HG03196 (cell line): ENCODE data around the gene CHST2.

Experiments
- ATAC-seq: cut with Tn5 transposase; IDR thresholded peaks from one replicate; pipeline ENCODE4 v1.9.1; 2021; ENCODE audit not compliant: unreplicated experiment

The CHST2 gene

GRCh38 chr3:143165211-143165610, 45.6 kb downstream of the CHST2 start:
- no peak for ATAC-seq

DNA sequence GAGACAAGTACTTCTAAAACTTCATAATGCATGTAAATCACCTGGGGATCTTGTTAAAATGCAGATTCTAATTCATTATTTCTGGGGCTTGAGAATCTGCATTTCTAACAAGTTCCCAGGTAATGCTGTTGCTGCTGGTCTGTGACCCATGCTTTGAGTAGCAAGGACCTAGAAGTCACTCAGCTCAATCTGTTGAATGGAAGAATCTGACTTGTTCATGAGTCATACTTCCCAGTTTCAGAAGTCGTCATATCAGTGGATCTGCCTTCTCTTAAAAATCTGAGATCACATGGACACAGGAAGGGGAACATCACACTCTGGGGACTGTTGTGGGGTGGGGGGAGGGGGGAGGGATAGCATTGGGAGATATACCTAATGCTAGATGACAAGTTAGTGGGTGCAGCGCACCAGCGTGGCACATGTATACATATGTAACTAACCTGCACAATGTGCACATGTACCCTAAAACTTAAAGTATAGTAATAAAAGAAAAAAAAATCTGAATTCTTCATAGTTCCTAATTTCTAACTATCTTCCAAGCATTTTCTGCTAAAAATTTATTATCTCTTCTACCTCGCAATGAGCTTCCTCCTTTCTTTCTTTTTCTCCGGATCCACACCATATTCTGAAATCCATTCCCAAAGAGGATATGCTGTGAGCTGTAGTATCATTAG, 46.2 kb downstream of the CHST2 start:
- ATAC-seq, result peak; percentile 76

DNA sequence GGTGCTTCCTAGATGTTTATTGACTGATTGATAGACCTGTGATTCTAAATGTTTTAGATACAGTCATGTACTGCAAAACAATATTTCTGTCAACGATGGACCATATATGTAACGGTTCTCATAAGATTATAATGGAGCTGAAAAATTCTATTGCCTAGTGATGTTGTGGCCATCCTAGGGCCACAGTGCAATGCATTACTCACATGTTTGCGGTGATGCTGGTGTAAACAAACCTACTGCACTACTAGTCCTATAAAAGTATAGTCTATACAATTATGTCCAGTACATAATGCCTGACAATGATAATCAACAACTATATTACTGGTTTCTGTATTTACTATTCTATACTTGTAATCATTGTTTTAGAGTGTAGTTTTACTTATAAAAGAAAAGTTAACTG, 46.8 kb downstream of the CHST2 start:
- no peak for ATAC-seq

GRCh38 chr3:143167969-143168854, 48.6 kb downstream of the CHST2 start:
- ATAC-seq, result no peak

- no peak for ATAC-seq
Observed at GRCh38 chr3:143168855-143169192, 49.3 kb downstream of the CHST2 start.

DNA sequence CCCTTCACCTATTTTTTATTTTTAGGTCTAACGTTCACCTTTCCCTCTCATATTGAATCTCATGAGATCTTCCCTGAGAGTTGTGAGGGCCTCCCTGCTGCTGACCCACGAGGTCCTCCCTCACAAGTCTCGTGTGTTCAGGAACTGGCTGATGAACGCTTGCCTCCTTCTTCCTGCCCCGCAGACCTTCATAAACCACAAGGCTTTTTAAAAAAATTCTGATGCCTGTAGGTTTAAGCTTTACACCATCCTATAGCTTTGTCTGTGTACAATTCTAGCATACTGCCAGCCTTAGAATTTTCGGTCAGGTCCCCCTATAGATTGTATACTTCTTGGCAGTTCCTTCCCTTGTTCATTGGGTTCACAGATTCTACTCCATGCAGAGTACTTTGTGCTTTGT, 50.5 kb downstream of the CHST2 start:
- ATAC-seq, result no peak

GRCh38 chr3:143170676-143171075, 51.1 kb downstream of the CHST2 start:
- ATAC-seq, result no peak

DNA sequence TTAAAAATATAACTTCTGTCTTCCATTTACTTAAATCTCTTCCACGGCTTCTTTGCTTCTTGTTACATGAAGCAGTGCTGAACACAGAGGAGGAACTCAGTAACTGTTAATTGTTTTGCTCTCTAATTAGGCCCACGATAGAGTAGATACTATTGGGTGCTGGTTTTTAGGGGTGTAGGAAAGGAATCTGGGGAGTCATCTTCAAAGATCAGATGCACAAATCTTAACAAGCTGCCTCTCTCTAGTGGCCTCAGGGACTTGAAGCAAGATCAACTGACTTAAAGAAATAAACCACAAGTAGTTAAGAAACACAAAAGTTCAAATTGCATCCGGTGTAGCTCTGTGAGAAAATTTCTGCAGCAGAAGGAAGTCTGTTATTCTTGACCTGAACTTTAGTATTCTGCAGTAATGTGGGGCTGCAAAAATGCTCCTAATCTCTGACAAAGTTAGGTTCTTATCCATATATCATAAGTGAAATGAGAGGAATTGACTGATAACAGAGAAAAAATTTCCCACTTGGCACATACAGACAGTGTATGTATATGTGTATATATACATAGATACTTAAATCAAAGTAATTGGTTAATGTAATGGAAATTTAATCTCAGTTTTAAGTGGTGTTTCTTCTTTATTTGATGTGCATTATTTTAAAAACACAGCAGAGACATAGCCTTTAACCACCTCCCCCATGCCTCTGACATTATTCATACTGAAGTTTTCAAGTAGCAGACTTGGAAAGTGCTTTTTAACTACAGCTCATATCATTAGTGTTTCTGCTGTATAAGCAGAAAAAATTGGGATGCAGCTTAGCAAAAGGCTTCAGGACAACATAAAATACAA, 51.8 kb downstream of the CHST2 start:
- ATAC-seq, result peak; percentile 90

DNA sequence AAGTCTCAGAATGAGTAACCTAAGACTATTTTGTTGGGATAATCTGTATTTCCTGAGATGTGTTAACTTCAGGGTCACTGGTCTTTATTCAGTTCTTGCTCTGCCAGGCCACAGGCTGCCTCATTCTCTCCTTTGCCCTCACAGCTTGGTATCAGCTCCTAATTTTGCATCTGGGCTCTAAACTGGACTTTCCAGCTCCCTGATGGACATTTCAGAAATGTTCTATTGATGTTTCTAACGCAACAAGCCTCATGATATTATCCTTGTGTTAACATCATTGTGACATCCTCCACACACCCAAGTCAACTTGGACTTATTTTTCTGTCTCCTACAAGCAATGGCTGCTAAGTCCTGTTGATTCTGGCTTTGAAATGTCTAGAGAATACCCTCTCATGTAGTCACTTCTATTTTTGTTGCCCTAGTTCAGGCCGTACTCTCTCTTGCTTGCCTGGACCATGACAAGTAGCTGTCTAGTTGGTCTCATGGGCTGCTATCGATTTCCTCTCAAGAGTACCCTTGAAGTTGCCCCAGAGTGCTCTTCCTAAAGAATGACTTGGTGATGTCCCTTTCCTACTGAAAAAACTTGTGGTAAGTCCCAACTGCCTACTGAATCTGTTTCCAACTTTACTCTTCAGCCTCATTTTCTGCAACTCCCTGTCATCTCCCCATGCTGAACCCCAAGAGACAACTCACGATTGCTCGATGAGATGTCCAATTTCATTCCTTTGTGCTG, 52.7 kb downstream of the CHST2 start:
- no peak for ATAC-seq

DNA sequence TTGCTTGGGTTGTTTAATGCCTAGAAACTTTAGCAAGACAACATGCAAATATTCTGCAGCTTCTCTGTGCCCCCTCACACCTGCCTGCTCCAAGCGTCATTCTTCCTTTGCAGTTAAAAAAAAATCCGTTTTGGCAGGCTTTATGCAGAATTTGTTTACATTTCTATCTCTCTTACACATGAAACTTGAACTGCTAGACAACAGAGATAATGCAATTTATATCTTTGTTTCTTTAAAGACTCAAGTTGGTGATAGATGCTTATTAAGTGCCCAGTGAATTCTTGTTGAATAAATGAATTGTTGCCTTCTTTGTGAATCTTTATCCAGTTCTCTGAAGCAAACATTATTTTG, 53.2 kb downstream of the CHST2 start:
- no peak for ATAC-seq

DNA sequence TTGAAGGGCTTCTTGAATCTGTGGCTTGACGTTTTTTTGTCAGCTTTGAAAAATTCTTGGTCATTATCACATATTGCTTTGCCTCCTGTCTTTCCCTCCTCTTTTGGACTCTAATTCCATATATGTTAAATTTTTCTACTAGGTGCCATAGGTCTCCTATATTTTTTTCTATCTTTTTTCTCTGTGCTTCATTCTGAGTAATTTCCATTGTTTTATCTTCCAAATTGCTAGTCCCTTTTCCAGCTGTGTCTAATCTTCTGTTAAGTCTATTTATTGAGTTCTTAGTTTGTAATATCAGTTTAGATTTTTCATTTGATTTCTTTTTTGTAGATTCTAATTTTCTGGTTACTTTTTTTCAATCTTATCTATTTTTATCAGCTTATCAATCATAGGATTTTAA, 53.7 kb downstream of the CHST2 start:
- no peak for ATAC-seq
